ENCODE results near the gene ANKRD23.

Gene ANKRD23

GRCh38 chr2:96802721-96803120 lies 41.1 kb downstream of the ANKRD23 start:
- Histone ChIP-seq H3K4me3 (no peak overlapping the region), H3K4me1 (peaks cover 0 to 8% (median 4%) of the 10 kb centered on the region in 4 donors), H3K36me3 (peaks cover 0 to 66% (median 24%) of the 10 kb centered on the region in 3 donors), H3K27me3 (no peaks in the 10 kb centered on the region), H3K27ac (no peak overlapping the region), H3K9me3 (no peaks in the 10 kb centered on the region)
- TF ChIP-seq CTCF (IDR thresholded peaks at IDR 0.05): no peak
- intact Hi-C loops (cut with DNase I; ENCODE audit: low total_unique reads): no loop called here
- no peak for DNase-seq

DNA sequence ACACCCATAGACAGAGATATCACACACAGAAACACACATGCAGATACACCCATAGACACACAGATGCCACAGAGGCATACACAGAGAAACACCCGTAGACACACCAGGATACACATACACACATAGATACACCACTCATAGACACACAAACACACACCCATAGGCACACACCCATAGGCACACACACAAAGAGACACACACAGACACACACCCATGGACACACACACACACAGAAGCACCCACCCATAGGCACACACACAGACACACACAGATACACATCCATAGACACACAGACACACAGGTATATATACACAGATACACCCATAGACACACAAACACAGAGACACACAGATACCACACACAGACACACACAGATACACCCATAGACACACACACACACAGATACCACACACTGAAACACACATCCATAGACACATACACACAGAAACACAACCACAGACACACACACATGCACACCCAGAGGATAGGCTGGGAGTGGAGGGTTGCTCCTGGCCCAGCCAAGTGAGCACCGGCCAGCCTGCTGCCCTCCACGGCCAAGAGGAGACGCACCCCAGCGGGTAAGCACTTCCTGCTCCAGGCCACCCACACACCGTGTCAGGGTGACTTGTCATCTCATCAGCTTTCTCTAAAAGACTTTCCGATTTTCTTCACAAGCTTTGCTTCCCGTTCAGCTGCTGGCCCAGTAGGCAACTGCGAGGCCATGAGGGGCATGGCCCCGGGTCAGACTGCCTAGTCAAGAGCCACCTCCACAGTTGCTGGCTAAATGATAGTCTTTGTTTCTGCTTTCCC lies 41.8 kb downstream of the ANKRD23 start:
- no peak for DNase-seq
- no peaks in the 10 kb centered on the region for H3K27me3 ChIP-seq
- no peak overlapping the region for H3K27ac ChIP-seq
- H3K4me1 ChIP-seq: peaks cover 0 to 8% (median 4%) of the 10 kb centered on the region in 4 donors
- no peak overlapping the region for H3K4me3 ChIP-seq
- no peaks in the 10 kb centered on the region for H3K9me3 ChIP-seq
- TF ChIP-seq CTCF (IDR thresholded peaks at IDR 0.05): no peak
- peaks cover 0 to 67% (median 32%) of the 10 kb centered on the region in 3 donors for H3K36me3 ChIP-seq
- intact Hi-C loops (cut with DNase I; ENCODE audit: low total_unique reads): no loop called here

- peaks cover 0 to 8% (median 4%) of the 10 kb centered on the region in 4 donors for H3K4me1 ChIP-seq
- peaks cover 0 to 70% (median 32%) of the 10 kb centered on the region in 3 donors for H3K36me3 ChIP-seq
- no peaks in the 10 kb centered on the region for H3K27me3 ChIP-seq
- H3K9me3 ChIP-seq: no peaks in the 10 kb centered on the region
- TF ChIP-seq CTCF (IDR thresholded peaks at IDR 0.05): peak; percentile 81 to 85
- H3K27ac ChIP-seq: no peak overlapping the region
- no peak overlapping the region for H3K4me3 ChIP-seq
- DNase-seq: peak; percentile 66 to 78
- intact Hi-C loops (cut with DNase I; ENCODE audit: low total_unique reads): no loop called here
These were observed 42.6 kb downstream of the ANKRD23 start for GRCh38 chr2:96801005-96801785.

- TF ChIP-seq CTCF (IDR thresholded peaks at IDR 0.05): no peak
- peaks cover 0 to 70% (median 32%) of the 10 kb centered on the region in 3 donors for H3K36me3 ChIP-seq
- H3K9me3 ChIP-seq: no peaks in the 10 kb centered on the region
- intact Hi-C loops (cut with DNase I; ENCODE audit: low total_unique reads): no loop called here
- DNase-seq: no peak
- peaks cover 0 to 8% (median 4%) of the 10 kb centered on the region in 4 donors for H3K4me1 ChIP-seq
- no peak overlapping the region for H3K4me3 ChIP-seq
- H3K27me3 ChIP-seq: no peaks in the 10 kb centered on the region
- no peak overlapping the region for H3K27ac ChIP-seq
These were observed 43.5 kb downstream of the ANKRD23 start for GRCh38 chr2:96800061-96801004.

DNA sequence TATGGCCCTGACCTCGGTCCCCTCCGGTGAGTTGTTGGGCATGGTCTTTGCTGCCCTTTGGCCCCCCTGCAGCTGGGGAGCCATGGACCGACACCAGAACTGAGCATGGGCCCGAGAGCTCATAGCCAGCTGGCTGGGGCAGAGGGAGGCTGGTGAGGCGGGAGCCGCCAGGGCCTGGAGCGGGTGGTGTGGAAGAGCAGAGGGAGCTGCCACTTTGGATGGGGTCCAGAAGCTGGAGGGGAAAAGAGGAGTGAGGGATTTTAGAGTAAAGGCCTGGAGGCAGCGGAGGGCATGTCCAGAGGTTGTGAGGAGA lies 44.2 kb downstream of the ANKRD23 start:
- intact Hi-C loops (cut with DNase I; ENCODE audit: low total_unique reads): no loop called here
- H3K9me3 ChIP-seq: no peaks in the 10 kb centered on the region
- no peak overlapping the region for H3K4me3 ChIP-seq
- no peak overlapping the region for H3K27ac ChIP-seq
- peaks cover 0 to 68% (median 32%) of the 10 kb centered on the region in 3 donors for H3K36me3 ChIP-seq
- no peaks in the 10 kb centered on the region for H3K27me3 ChIP-seq
- H3K4me1 ChIP-seq: peaks cover 0 to 8% (median 4%) of the 10 kb centered on the region in 4 donors
- DNase-seq: no peak
- TF ChIP-seq CTCF (IDR thresholded peaks at IDR 0.05): no peak
